ENCODE data around the gene IL13RA2. TPM values are rescaled to one million over a fixed set of nuclear protein-coding genes. Genes with fewer than 3 reads are reported as not detected.

The IL13RA2 gene
- polyA plus RNA-seq, 4 donors = 0.38 to 2.2 (median 0.88) TPM

- DNase-seq (ENCODE audit: low read depth in 4 of 4, low spot score in 3 of 4) = no peak
Measured at GRCh38 chrX:114999906-115000305, 17.5 kb downstream of the IL13RA2 start.

GRCh38 chrX:114997779-114998178 lies 19.6 kb downstream of the IL13RA2 start:
- no peak for DNase-seq (ENCODE audit: low read depth in 4 of 4, low spot score in 3 of 4)

- no peak for DNase-seq (ENCODE audit: low read depth in 4 of 4, low spot score in 3 of 4)
Measured at GRCh38 chrX:114985967-114986592, 31.3 kb downstream of the IL13RA2 start.

- DNase-seq (ENCODE audit: low read depth in 4 of 4, low spot score in 3 of 4) = no peak
Measured at GRCh38 chrX:114976292-114976691, 41.1 kb downstream of the IL13RA2 start.

- DNase-seq (ENCODE audit: low read depth in 4 of 4, low spot score in 3 of 4) = no peak
Measured at GRCh38 chrX:114973013-114973412, 44.4 kb downstream of the IL13RA2 start.

- DNase-seq (ENCODE audit: low read depth in 4 of 4, low spot score in 3 of 4) = no peak
Measured at GRCh38 chrX:114970806-114971205, 46.6 kb downstream of the IL13RA2 start.

- no peak for DNase-seq (ENCODE audit: low read depth in 4 of 4, low spot score in 3 of 4)
Measured at GRCh38 chrX:114964374-114964773, 53.0 kb downstream of the IL13RA2 start.

- no peak for DNase-seq (ENCODE audit: low read depth in 4 of 4, low spot score in 3 of 4)
Measured at GRCh38 chrX:114962209-114962608, 55.2 kb downstream of the IL13RA2 start.

- no peak for DNase-seq (ENCODE audit: low read depth in 4 of 4, low spot score in 3 of 4)
Measured at GRCh38 chrX:114959729-114960128, 57.7 kb downstream of the IL13RA2 start.

Other genes starting within 250 kb of the IL13RA2 start
- gene RBMXL3, start 171.8 kb upstream of the IL13RA2 start, polyA plus RNA-seq (ENCODE audit: insufficient read length in 4 of 4) = not detected
- 10 to 100 TPM; 11.5 to 17.3 (median 15.3) TPM for gene LRCH2, start 216.5 kb upstream of the IL13RA2 start, polyA plus RNA-seq (ENCODE audit: insufficient read length in 4 of 4)